Natural killer cell (primary cell): ENCODE measurements around the gene INPP4B. TPM values are rescaled to one million over a fixed set of nuclear protein-coding genes. Genes with fewer than 3 reads are reported as not detected.

Experiments
- ATAC-seq, 3 donors: fragments of 150-1000 bp in 2 of 3; fragments of 200-7000 bp in 1 of 3; cut with Tn5 transposase; 1 replicate in 1 of 3; 2 replicates in 2 of 3; pipeline ENCODE4 v1.10.0; 2021; ENCODE audit warnings: mild to moderate bottlenecking in 2 of 3, moderate library complexity in 2 of 3
- DNase-seq, 2 donors: peaks; one replicate each; pipeline versions ENCODE4 v3.0.0 to v3.0.0-alpha.2; 2013 to 2021; ENCODE audit warnings: mixed read lengths in 1 of 2
- H3K27ac ChIP-seq: one replicate; pipeline ENCODE4 v1.5.1; 2013; ENCODE audit warnings: mild to moderate bottlenecking, low read length
- H3K27me3 ChIP-seq: one replicate; pipeline ENCODE4 v1.6.1; 2013; ENCODE audit warnings: low read length; ENCODE audit not compliant: control insufficient read depth, insufficient read depth
- H3K36me3 ChIP-seq: one replicate; pipeline ENCODE4 v1.6.1; 2013; ENCODE audit warnings: low read length; ENCODE audit not compliant: control insufficient read depth, insufficient read depth
- H3K4me1 ChIP-seq: one replicate; pipeline ENCODE4 v1.6.1; 2013; ENCODE audit warnings: low read length; ENCODE audit not compliant: control insufficient read depth, insufficient read depth
- H3K4me3 ChIP-seq: one replicate; pipeline ENCODE4 v1.5.1; 2013; ENCODE audit warnings: low read length
- H3K9me3 ChIP-seq: one replicate; pipeline ENCODE4 v1.6.1; 2013; ENCODE audit warnings: low read length; ENCODE audit not compliant: control insufficient read depth, insufficient read depth
- H3K27ac Mint-ChIP-seq, 2 donors: one replicate each; pipeline ENCODE4 v1.8.0; 2022; ENCODE audit warnings: mild to moderate bottlenecking in 2 of 2, mixed read lengths in 2 of 2, moderate library complexity in 1 of 2
- H3K27me3 Mint-ChIP-seq, 2 donors: one replicate each; pipeline ENCODE4 v1.8.0; 2022; ENCODE audit warnings: low read depth in 2 of 2, mixed read lengths in 2 of 2
- H3K36me3 Mint-ChIP-seq: one replicate; pipeline ENCODE4 v1.8.0; 2022; ENCODE audit warnings: mixed read lengths
- H3K4me1 Mint-ChIP-seq, 2 donors: one replicate each; pipeline ENCODE4 v1.8.0; 2022; ENCODE audit warnings: mixed read lengths in 2 of 2
- H3K4me3 Mint-ChIP-seq: one replicate; pipeline ENCODE4 v1.8.0; 2022; ENCODE audit warnings: mild to moderate bottlenecking, moderate library complexity, mixed read lengths
- H3K9me3 Mint-ChIP-seq, 2 donors: one replicate each; pipeline ENCODE4 v1.8.0; 2022; ENCODE audit warnings: mixed read lengths in 2 of 2
- CTCF ChIP-seq: fragments of 200-600 bp; IDR thresholded peaks from one replicate; pipeline ENCODE4 v1.8.0; 2022; ENCODE audit warnings: antibody characterized with exemption
- WGBS: methylation state at CpG from one replicate; pipeline ENCODE4 v1.1.7; 2013; ENCODE audit warnings: missing lambda C conversion rate; ENCODE audit not compliant: insufficient coverage; 5-methylcytosine and 5-hydroxymethylcytosine counted together
- intact Hi-C: fragments of 100-400 bp; cut with micrococcal nuclease; formaldehyde crosslinking; loops from one replicate; pipeline ENCODE4 v1.14.2; 2022
- total RNA-seq, 4 donors: library from RNA; stranded (reverse); fragments of 120-200 nt in 1 of 4; gene quantifications; one replicate each; pipeline versions ENCODE4 v1.2.3 to v1.2.4, GENCODE V29; 2013 to 2022

INPP4B gene
- total RNA-seq, 3 donors from 2014 or later (not counting 1 experiment from before 2014, with no cell fraction given) = 2.4 to 6.2 (median 4.5) TPM

- intact Hi-C loops = no loop called here
- H3K4me3 Mint-ChIP-seq = no peak overlapping the region
- TF ChIP-seq CTCF = no peak
- H3K4me1 Mint-ChIP-seq = no peaks in the 10 kb centered on the region
- H3K27ac Mint-ChIP-seq = no peak overlapping the region
- Histone ChIP-seq H3K4me3 (no peak overlapping the region), H3K27me3 (no peaks in the 10 kb centered on the region), H3K9me3 (no peaks in the 10 kb centered on the region), H3K36me3 (no peaks in the 10 kb centered on the region), H3K27ac (no peak overlapping the region), H3K4me1 (no peaks in the 10 kb centered on the region)
- H3K9me3 Mint-ChIP-seq = peaks cover 3 to 4% of the 10 kb centered on the region in 2 donors
- ATAC-seq (no peak), DNase-seq (no peak)
- no peaks in the 10 kb centered on the region for H3K27me3 Mint-ChIP-seq
- H3K36me3 Mint-ChIP-seq = no peaks in the 10 kb centered on the region
Observed at GRCh38 chr4:142035566-142035965, 810.5 kb downstream of the INPP4B start.

DNA sequence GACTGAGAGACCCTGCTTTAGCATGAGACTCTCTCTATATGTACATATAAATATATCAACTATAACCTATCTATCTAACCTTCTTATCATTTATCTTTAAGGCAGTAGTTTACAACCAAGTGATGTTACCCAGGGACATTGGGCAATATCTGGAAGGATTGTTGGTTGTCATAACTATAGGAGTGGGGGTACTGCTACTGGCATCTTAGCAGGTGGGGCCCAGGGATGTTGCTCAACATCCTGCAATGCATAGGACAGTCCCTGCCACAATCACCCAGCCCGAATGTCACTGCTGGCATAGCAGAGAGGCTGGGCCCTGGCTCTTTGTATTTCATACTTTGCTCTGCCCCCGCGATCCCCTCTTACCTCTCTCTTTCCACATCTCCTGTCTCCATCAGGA lies 812.0 kb downstream of the INPP4B start:
- Mint-ChIP-seq H3K36me3 (no peaks in the 10 kb centered on the region), H3K27ac (no peak overlapping the region), H3K4me1 (no peaks in the 10 kb centered on the region), H3K27me3 (no peaks in the 10 kb centered on the region), H3K4me3 (no peak overlapping the region), H3K9me3 (peaks cover 3 to 4% of the 10 kb centered on the region in 2 donors)
- no peak for TF ChIP-seq CTCF
- H3K36me3 ChIP-seq = no peaks in the 10 kb centered on the region
- intact Hi-C loops = no loop called here
- ATAC-seq (no peak), DNase-seq (no peak)
- no peaks in the 10 kb centered on the region for H3K4me1 ChIP-seq
- H3K9me3 ChIP-seq = no peaks in the 10 kb centered on the region
- H3K27me3 ChIP-seq = no peaks in the 10 kb centered on the region
- H3K27ac ChIP-seq = no peak overlapping the region
- H3K4me3 ChIP-seq = no peak overlapping the region
- 96% methylated on average over 3 of the region's 3 CpGs for WGBS

GRCh38 chr4:142030010-142030409 lies 816.1 kb downstream of the INPP4B start:
- Histone ChIP-seq H3K36me3 (no peaks in the 10 kb centered on the region), H3K9me3 (no peaks in the 10 kb centered on the region), H3K4me1 (no peaks in the 10 kb centered on the region), H3K27ac (no peak overlapping the region), H3K27me3 (no peaks in the 10 kb centered on the region), H3K4me3 (no peak overlapping the region)
- Mint-ChIP-seq H3K4me3 (no peak overlapping the region), H3K36me3 (no peaks in the 10 kb centered on the region), H3K27ac (no peak overlapping the region), H3K4me1 (no peaks in the 10 kb centered on the region), H3K27me3 (no peaks in the 10 kb centered on the region), H3K9me3 (peaks cover 3 to 4% of the 10 kb centered on the region in 2 donors)
- ATAC-seq = no peak
- WGBS = 95% methylated on average over 4 of the region's 4 CpGs
- TF ChIP-seq CTCF = no peak
- no peak for DNase-seq
- intact Hi-C loops = no loop called here

DNA sequence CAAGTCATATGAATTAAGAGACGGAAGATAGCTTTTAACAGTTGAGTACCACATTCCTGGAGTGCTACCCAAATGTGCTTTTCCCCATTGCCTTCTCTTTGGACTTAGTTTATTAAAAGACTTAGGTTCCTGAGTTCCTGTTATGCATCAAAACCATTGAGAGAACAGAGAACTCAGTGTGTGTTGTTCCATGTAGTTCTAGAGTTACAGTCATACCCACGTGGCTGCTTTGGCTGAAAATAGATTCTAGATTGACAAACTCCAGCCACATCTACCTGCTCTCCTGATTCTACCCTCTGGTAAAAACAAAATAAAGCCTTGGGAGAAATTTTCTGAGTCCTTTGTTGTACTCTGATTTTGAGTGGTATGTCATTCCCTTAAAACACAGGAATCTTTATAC lies 824.3 kb downstream of the INPP4B start:
- Histone ChIP-seq H3K4me3 (no peak overlapping the region), H3K27me3 (no peaks in the 10 kb centered on the region), H3K4me1 (no peaks in the 10 kb centered on the region), H3K9me3 (peaks cover 2% of the 10 kb centered on the region), H3K36me3 (no peaks in the 10 kb centered on the region), H3K27ac (no peak overlapping the region)
- no peak for TF ChIP-seq CTCF
- no peaks in the 10 kb centered on the region for H3K36me3 Mint-ChIP-seq
- H3K4me1 Mint-ChIP-seq = no peaks in the 10 kb centered on the region
- no peak overlapping the region for H3K27ac Mint-ChIP-seq
- intact Hi-C loops = no loop called here
- WGBS = 100% methylated on average over 2 of the region's 2 CpGs
- ATAC-seq (no peak), DNase-seq (no peak)
- no peaks in the 10 kb centered on the region for H3K27me3 Mint-ChIP-seq
- no peak overlapping the region for H3K4me3 Mint-ChIP-seq
- peaks cover 9 to 10% of the 10 kb centered on the region in 2 donors for H3K9me3 Mint-ChIP-seq
